Measurements from ENCODE around the gene USP19.

DNA sequence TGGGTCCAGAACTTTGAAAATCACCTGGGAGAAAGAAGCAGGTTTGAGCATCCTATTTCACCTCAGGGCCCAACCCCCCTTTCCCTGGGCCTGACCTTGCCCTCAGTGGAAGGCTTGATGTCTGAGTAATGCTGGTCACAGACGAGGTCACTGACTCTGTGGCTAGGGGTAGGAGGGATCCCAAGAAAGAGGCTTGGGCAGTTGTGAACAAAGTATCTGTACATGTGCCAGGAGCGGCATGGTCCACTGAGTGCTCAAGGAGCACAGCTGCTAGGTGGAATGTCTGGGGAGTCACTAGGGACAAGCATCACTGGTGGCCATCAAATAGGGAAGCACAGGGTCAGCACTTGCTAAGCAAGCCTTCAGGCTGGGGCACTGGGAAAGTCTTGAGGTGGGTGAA is 38.2 kb upstream of the USP19 start:
- no peak for TF ChIP-seq POLR2A (IDR thresholded peaks at IDR 0.05; ENCODE audit: low read depth, low read length)
- TF ChIP-seq POLR2AphosphoS5 (IDR thresholded peaks at IDR 0.05; ENCODE audit: low read depth, low read length) = no peak

All from GM12892 (cell line).